NCI-H460 (cell line): Measurements from ENCODE around the gene BICD2. TPM values are rescaled to one million over a fixed set of nuclear protein-coding genes. Genes with fewer than 3 reads are reported as not detected.
"Not testable (repeated sequence)": the region's sequence is repeated elsewhere in the genome, so short reads cannot be mapped to it uniquely, and the experiment has no call there.

Experiments used
- DNase-seq: peaks from one replicate; pipeline ENCODE4 v3.0.0-alpha.2; 2016; ENCODE audit warnings: low read depth; ENCODE audit errors: extremely low read depth
- polyA plus RNA-seq: library from polyadenylated mRNA; depleted of rRNA; stranded (reverse); fragments of >200 nt; gene quantifications from 2 replicates; pipeline ENCODE4 v1.2.3, GENCODE V29; 2014; cell fraction: nucleus; rRNA removed
- total RNA-seq: library from RNA; depleted of rRNA; stranded (reverse); fragments of >200 nt; shearing (Covaris generic); gene quantifications from 2 replicates; pipeline ENCODE4 v1.2.3, GENCODE V29; 2014; rRNA removed

BICD2 gene
- 21.4 and 23.6 TPM in 2 replicates for total RNA-seq
- polyA plus RNA-seq: 25.8 and 29.6 TPM in 2 replicates

GRCh38 chr9:92764381-92764987, at the start of gene BICD2:
BICD2 (minus strand) TSS chr9:92764833; CDS start chr9:92764744, 89 bp downstream.
- DNase-seq: no peak

DNA sequence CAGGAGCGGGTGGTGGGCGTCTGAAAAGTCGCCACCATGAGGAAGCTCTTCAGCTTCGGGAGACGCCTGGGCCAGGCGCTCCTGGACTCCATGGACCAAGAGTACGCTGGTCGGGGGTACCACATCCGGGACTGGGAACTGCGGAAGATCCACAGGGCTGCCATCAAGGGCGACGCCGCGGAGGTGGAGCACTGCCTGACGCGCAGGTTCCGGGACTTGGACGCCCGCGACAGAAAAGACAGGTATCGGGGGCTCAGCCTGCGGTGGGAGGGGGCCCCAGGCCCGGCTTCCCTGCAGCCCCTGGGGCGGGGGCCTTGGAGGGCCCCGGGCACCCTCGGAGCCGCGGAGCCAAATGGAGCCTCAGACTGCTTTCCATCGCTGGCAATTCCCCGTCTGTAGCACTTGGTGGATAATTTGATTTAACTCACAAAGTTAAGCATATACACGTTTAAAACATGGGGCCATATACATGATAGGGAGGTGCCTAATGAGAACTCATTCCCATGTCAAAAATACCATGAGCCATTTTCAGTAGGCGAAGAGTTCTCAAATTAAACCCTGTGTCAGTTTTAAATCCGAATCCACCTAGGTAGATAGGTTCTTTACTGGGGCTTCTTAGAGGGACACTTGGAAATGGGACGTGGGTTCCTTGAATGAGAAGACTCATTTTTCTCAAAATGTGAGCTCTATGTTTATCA, 45.1 kb upstream of the BICD2 start:
- not testable (repeated sequence) for DNase-seq

DNA sequence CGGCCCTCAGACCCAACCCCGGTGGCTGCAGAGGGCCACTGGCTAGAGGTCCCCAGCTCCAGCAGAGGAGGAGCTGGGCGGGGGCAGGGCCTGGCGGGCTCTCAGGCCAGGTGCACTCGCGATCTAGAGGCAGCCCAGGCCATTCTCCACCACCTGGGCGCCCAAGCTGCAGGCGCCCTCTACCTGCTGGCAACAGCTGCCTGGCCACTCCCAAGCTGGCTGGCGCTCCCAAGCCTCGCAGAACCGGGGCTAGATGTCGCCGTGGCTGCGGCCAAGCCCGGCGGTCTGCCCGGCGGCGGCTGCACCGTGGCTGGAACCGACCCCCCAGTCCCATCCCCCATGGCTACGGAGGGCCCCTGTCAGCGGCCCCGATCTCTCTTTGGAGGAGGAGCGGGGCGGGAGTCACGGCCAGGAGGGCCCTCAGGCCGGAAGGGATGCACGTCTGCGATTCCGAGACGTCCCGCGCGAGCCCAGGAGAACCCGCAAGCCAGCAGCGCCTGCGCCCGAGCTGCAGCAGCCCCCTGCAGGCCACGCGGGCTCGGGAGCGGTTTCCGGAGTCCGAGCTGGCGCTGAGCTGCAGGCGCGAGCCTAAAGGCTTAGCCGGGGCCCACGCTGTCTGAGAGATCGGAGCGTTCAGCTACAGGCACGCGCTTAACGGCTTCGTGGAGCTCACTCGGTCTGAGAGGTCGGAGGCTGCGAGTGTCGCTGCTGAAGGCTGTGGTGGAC, 44.3 kb upstream of the BICD2 start:
- DNase-seq: peak; percentile 31

GRCh38 chr9:92807757-92808725, 43.4 kb upstream of the BICD2 start:
- no peak for DNase-seq

GRCh38 chr9:92807031-92807756, 42.6 kb upstream of the BICD2 start:
- no peak for DNase-seq

DNA sequence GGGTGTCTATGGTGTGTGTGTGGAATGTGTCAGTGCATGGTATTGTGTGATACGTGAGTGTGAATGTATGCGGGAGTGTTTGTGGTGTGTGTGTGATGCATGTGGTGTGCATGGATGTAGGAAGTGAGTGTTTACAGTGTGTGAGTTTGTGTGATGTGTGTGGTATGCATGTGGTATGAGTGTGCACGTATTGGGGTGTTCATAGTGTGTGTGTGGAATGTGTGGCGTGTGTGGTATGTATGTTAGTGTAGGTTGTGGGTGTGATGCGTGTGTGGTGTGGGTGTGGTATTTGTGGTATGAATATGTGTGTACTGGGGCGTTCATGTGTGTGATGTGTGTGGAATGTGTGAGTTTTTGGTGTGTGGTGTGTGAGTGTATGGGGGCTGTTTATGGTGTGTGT, 40.1 kb upstream of the BICD2 start:
- no peak for DNase-seq

- no peak for DNase-seq
These were observed 33.7 kb upstream of the BICD2 start for GRCh38 chr9:92798358-92798757.

DNA sequence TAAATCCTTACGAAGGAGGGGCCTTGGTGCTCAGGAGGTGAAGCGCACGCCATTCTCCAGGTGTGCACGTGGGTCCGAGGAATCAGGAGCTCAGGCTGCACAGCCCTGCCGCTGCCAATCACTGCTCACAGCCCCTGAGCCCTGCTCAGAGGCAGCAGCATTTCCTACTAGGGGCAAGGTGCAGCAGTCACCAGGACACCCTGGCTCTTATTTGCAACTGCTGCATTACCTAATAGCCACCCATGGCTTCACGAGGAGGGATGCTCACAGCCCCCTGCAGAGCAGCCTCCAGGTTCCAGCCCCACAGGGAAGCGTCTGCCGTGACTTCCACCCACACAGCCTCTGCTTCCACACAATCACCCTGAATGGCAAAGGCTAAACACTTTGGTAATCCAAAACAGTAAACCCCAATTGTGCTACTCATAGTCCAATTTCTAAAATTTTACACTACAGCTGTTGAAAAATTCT, 31.7 kb upstream of the BICD2 start:
- DNase-seq: not testable (repeated sequence)

DNA sequence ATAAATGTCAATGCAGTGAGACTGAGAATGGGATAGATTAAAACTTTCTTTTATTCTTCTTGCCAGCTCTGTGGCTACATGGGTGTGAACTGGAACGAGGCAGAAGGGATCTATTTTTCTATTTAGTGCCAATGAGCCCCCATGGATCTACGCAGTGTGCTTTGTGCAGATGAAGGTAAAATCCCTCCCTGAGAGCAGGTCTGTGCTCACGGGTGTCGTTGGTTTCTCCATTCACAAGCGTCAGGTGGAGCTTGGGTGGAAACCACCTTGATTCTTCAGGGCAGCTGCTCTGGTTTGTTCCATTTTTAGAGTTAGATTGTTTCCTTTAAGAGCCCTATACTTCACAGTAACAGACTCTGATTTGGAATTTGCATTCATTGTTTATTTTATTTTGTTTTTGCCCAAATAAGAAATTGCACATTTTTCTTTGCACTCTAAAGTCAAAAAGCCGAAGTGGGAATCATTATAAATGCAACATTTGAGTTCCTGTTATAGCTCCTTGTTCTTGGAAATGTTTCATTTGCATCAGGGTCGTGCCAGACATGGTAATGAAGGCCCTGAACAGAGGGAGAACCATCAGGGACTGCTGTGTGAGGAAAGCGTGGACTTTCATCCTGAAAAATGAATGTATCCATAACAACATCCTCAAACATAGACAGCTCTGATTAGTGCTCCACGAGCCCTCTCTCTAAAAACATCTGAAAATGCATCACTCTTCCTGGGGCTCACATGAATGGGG, 31.1 kb upstream of the BICD2 start:
- DNase-seq: no peak

- DNase-seq: no peak
These were observed 30.4 kb upstream of the BICD2 start for GRCh38 chr9:92795000-92795399.

DNA sequence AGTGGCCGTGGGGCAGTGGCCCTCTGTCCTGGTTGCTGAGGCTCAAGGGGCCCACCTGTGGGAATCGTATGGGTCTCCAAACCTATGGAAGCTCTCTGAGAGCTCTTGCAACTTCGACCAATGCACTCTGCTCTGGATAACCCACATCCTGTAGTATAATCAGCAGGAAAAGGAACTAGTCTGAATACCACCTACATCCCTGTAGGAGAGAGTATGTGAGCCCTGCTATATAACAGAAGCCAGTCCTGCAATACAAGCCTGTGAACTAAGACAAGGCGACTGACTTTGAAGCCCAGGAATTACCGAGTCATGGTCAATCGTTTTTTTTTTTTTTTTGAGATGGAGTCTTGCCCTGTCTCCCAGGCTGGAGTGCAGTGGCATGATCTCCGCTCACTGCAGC, 29.8 kb upstream of the BICD2 start:
- no peak for DNase-seq

DNA sequence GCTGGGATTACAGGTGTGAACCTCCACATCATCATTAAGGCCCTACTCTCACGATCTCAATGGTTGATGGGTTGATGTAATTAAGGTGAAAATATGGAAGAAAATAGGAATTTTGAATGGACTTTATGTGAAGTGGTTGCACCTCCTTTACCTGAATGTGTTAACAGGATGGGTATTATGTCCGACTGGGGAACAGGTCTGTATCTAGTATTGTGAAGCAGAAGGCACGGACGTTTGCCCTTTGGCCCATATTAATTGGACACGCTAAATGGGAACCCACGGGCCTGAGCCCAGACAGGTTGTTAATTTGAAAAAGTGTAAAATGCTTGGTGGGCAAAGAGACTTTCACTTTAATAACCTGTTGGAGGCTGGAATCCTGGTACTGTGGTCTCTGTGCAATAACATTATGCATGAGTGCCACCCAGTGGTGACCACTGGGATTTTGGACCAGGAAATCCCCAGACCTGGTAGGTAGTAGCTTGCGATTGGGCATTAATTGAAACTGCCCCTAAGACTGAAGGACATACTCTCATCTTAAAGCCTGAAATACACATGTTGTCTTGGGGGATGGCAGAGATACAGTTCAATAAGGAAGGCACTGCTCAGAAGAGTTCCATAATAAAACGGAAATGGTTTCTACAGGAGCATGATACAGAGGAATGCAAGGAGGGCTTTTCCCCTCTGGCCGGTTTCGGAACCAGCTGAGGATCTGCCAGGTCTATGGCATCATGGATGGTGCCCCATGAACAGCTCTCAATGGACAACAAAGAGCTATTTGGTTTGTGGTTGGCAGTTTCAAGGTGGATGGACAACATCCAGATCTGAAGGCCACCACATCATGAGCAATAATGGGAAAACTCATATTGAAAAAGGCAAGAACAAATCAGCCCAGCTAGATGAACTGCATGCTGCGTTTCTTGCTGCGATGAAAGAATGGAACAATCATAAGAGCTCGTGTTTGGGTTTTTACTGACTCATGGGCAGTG, 26.2 kb upstream of the BICD2 start:
- DNase-seq: peak; percentile 75

- DNase-seq: no peak
These were observed 21.7 kb upstream of the BICD2 start for GRCh38 chr9:92786298-92786697.

- no peak for DNase-seq
These were observed 17.3 kb upstream of the BICD2 start for GRCh38 chr9:92781899-92782298.

GRCh38 chr9:92780206-92780605, 15.6 kb upstream of the BICD2 start:
- no peak for DNase-seq

GRCh38 chr9:92775466-92775865, 10.8 kb upstream of the BICD2 start:
- no peak for DNase-seq

- DNase-seq: no peak
These were observed 9.6 kb upstream of the BICD2 start for GRCh38 chr9:92774274-92774673.

DNA sequence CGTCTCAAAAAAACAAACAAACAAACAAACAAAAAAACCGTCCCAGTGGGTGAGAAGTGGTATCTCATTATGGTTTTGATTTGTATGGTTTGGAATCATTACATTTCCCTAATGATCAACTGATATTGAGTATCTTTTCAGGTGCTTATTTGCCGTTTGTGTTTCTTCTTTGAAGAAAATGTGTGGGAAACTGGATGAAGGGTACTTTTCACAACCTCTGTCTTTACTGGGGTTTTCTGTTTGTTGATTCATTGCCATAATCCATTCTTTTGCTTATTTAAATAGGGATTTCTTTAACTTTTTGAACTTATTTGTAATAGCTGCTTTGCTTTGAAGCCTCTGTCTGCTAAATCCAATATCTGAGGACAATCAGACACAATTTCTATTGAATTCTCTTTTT, 9.2 kb upstream of the BICD2 start:
- DNase-seq: no peak
